ENCODE results near the gene TMCO1. TPM values are rescaled to one million over a fixed set of nuclear protein-coding genes. Genes with fewer than 3 reads are reported as not detected.
"Not testable (repeated sequence)": the region's sequence is repeated elsewhere in the genome, so short reads cannot be mapped to it uniquely, and the experiment has no call there.

TMCO1 gene
- polyA plus RNA-seq, 1 of the 3 experiments (the other 2 are of a cell fraction) = 54.4 TPM

DNA sequence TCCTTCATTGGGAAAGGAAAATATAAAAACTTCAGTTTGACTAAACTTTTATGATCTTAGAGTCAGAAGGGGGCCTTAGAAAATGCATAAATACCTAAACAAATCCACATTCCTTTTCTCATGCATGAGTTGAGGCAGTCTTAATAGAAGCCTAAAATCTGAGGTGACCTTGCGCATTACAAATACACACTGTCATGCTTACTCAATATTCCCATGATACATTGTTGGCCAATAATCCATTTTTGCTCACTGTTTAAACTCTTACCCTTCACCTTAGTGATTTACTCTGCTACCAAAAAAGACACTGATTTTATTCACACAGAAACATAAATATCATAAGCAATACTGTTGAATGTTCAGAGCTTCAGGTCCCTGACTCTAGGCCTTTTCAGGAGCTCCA lies 19.1 kb upstream of the TMCO1 start:
- no peak for DNase-seq
- H3K4me2 ChIP-seq = no peak overlapping the region
- H3K9me2 ChIP-seq = no peaks in the 10 kb centered on the region
- ChIA-PET CTCF (no interaction called here), POLR2A (no interaction called here)
- 100% methylated on average over 1 of the region's 1 CpG for WGBS (ENCODE audit: low lambda C conversion rate)
- H3K4me1 ChIP-seq (ENCODE audit: control insufficient read depth in 1 of 2, insufficient read depth in 2 of 2, low read depth in 1 of 2, low read length in 1 of 2) = no peaks in the 10 kb centered on the region
- no peak overlapping the region for H3K27ac ChIP-seq (ENCODE audit: low read depth in 2 of 2, low read length in 1 of 2)
- no peak overlapping the region for H3K9ac ChIP-seq
- H3K9me3 ChIP-seq = no peaks in the 10 kb centered on the region
- H4K20me1 ChIP-seq (ENCODE audit: insufficient read depth) = no peaks in the 10 kb centered on the region
- H3K4me3 ChIP-seq (ENCODE audit: low read depth in 2 of 2, low read length in 1 of 2) = no peak overlapping the region
- TF ChIP-seq EP300 (IDR thresholded peaks at IDR 0.05; ENCODE audit: borderline replicate concordance in 1 of 2, low read depth in 1 of 2, low read length in 1 of 2) (no peak), EZH2phosphoT487 (IDR thresholded peaks at IDR 0.05; ENCODE audit: borderline replicate concordance, low read depth) (no peak), POLR2AphosphoS5 (IDR thresholded peaks at IDR 0.05; ENCODE audit: low read depth, low read length) (no peak), SIN3A (IDR thresholded peaks at IDR 0.05; ENCODE audit: borderline replicate concordance, low read depth, low read length) (no peak), FOXM1 (IDR thresholded peaks at IDR 0.05; ENCODE audit: low read depth) (no peak), TAF1 (IDR thresholded peaks at IDR 0.05; ENCODE audit: borderline replicate concordance, low read depth, low read length) (no peak), TEAD4 (IDR thresholded peaks at IDR 0.05; ENCODE audit: borderline replicate concordance, insufficient read depth) (no peak)
- TF ChIP-seq, protein P1, sequence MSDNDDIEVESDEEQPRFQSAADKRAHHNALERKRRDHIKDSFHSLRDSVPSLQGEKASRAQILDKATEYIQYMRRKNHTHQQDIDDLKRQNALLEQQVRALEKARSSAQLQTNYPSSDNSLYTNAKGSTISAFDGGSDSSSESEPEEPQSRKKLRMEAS (IDR thresholded peaks at IDR 0.05; ENCODE audit: low read depth) = no peak
- H2AFZ ChIP-seq (ENCODE audit: low read depth) = no peak overlapping the region
- H3K27me3 ChIP-seq (ENCODE audit: insufficient read depth) = no peaks in the 10 kb centered on the region
- peaks cover 3% of the 10 kb centered on the region for H3F3A ChIP-seq (replicated peaks; ENCODE audit: insufficient read depth)
- no peaks in the 10 kb centered on the region for H3K36me3 ChIP-seq (replicated peaks in 1 of 2; ENCODE audit: control insufficient read depth in 1 of 2, insufficient read depth in 2 of 2, low read length in 1 of 2)
- H3K79me2 ChIP-seq (ENCODE audit: insufficient read depth) = no peaks in the 10 kb centered on the region; the same call in 1 of the 2 replicates

DNA sequence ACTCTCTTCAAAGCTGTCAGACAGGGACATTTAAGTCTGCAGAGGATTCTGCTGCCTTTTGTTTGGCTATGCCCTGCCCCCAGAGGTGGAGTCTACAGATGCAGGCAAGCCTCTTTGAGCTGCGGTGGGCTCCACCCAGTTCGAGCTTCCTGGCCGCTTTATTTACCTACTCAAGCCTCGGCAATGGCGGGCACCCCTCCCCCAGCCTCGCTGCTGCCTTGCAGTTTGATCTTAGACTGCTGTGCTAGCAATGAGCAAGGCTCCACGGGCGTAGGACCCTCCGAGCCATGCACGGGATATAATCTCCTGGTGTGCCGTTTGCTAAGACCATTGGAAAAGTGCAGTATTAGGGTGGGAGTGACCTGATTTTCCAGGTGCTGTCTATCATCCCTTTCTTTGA lies 14.9 kb upstream of the TMCO1 start:
- H3K79me2 ChIP-seq (ENCODE audit: insufficient read depth); H3K36me3 ChIP-seq (replicated peaks in 1 of 2; ENCODE audit: control insufficient read depth in 1 of 2, insufficient read depth in 2 of 2, low read length in 1 of 2); H3K4me2 ChIP-seq; DNase-seq; H3K9ac ChIP-seq; H3K27me3 ChIP-seq (ENCODE audit: insufficient read depth); H3K9me3 ChIP-seq; H3K4me3 ChIP-seq (ENCODE audit: low read depth in 2 of 2, low read length in 1 of 2); H3K9me2 ChIP-seq; H4K20me1 ChIP-seq (ENCODE audit: insufficient read depth); H3K27ac ChIP-seq (ENCODE audit: low read depth in 2 of 2, low read length in 1 of 2); H3F3A ChIP-seq (replicated peaks; ENCODE audit: insufficient read depth); POLR2A ChIA-PET; H2AFZ ChIP-seq (ENCODE audit: low read depth); H3K4me1 ChIP-seq (ENCODE audit: control insufficient read depth in 1 of 2, insufficient read depth in 2 of 2, low read depth in 1 of 2, low read length in 1 of 2); CTCF ChIA-PET: not testable (repeated sequence)
- 60% methylated on average over 1 of the region's 11 CpGs for WGBS (ENCODE audit: low lambda C conversion rate)

DNA sequence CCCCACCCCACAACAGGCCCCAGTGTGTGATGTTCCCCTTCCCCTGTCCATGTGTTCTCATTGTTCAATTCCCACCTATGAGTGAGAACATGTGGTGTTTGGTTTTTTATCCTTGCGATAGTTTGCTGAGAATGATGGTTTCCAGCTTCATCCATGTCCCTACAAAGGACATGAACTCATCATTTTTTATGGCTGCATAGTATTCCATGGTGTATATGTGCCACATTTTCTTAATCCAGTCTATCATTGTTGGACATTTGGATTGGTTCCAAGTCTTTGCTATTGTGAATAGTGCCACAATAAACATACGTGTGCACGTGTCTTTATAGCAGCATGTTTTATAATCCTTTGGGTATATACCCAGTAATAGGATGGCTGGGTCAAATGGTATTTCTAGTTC lies 9.5 kb upstream of the TMCO1 start:
- H4K20me1 ChIP-seq (ENCODE audit: insufficient read depth); H3K4me1 ChIP-seq (ENCODE audit: control insufficient read depth in 1 of 2, insufficient read depth in 2 of 2, low read depth in 1 of 2, low read length in 1 of 2); H3K79me2 ChIP-seq (ENCODE audit: insufficient read depth); H3K27ac ChIP-seq (ENCODE audit: low read depth in 2 of 2, low read length in 1 of 2); DNase-seq; H3K4me2 ChIP-seq; H3K9me2 ChIP-seq; H3F3A ChIP-seq (replicated peaks; ENCODE audit: insufficient read depth); CTCF ChIA-PET; H3K27me3 ChIP-seq (ENCODE audit: insufficient read depth); H2AFZ ChIP-seq (ENCODE audit: low read depth); H3K4me3 ChIP-seq (ENCODE audit: low read depth in 2 of 2, low read length in 1 of 2); H3K9ac ChIP-seq; POLR2A ChIA-PET; H3K9me3 ChIP-seq: not testable (repeated sequence)
- WGBS (ENCODE audit: low lambda C conversion rate) = 67% methylated on average over 2 of the region's 3 CpGs
- H3K36me3 ChIP-seq (replicated peaks in 1 of 2; ENCODE audit: control insufficient read depth in 1 of 2, insufficient read depth in 2 of 2, low read length in 1 of 2) = peaks cover 8 to 16% of the 10 kb centered on the region in 2 experiments

Data from SK-N-SH (cell line).